OCI-LY3 (cell line): ENCODE results near the gene LDHAL6A.

ENCODE experiments used
- EZH2phosphoT487 ChIP-seq: fragments of 200-600 bp; shearing (Covaris generic); IDR thresholded peaks from 2 replicates; pipeline ENCODE4 v1.6.1; 2018; ENCODE audit warnings: antibody characterized with exemption, mixed run types, low read depth
- TF ChIP-seq, protein P1 (sequence below): fragments of 200-600, 300-600 bp; sonication (generic); IDR thresholded peaks from 2 replicates; pipeline ENCODE4 v1.5.1; 2014; ENCODE audit warnings: antibody characterized with exemption, low read length, low read depth

- TF ChIP-seq, protein P1, sequence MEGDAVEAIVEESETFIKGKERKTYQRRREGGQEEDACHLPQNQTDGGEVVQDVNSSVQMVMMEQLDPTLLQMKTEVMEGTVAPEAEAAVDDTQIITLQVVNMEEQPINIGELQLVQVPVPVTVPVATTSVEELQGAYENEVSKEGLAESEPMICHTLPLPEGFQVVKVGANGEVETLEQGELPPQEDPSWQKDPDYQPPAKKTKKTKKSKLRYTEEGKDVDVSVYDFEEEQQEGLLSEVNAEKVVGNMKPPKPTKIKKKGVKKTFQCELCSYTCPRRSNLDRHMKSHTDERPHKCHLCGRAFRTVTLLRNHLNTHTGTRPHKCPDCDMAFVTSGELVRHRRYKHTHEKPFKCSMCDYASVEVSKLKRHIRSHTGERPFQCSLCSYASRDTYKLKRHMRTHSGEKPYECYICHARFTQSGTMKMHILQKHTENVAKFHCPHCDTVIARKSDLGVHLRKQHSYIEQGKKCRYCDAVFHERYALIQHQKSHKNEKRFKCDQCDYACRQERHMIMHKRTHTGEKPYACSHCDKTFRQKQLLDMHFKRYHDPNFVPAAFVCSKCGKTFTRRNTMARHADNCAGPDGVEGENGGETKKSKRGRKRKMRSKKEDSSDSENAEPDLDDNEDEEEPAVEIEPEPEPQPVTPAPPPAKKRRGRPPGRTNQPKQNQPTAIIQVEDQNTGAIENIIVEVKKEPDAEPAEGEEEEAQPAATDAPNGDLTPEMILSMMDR: no peak
- TF ChIP-seq EZH2phosphoT487: no peak
Measured at GRCh38 chr11:18408558-18409291, 46.9 kb upstream of the LDHAL6A start.
